HL-60 (cell line): ENCODE results near the gene CDC25A.

ENCODE experiments used
- CTCF ChIP-seq: IDR thresholded peaks from one replicate; pipeline ENCODE4 v1.5.1; 2011; ENCODE audit warnings: low read length, control low read depth, inconsistent platforms; ENCODE audit not compliant: insufficient read depth
- POLR2AphosphoS5 ChIP-seq: IDR thresholded peaks from 2 replicates; pipeline ENCODE4 v1.6.1; 2012; ENCODE audit warnings: low read depth
- SPI1 ChIP-seq: IDR thresholded peaks from 2 replicates; pipeline ENCODE4 v1.6.1; 2012; ENCODE audit warnings: low read depth, mild to moderate bottlenecking, borderline replicate concordance

GRCh38 chr3:48186631-48187300 lies 1.5 kb downstream of the CDC25A start:
- TF ChIP-seq POLR2AphosphoS5 (no peak), CTCF (no peak), SPI1 (no peak)
